Left lung (tissue), 10 donors: ENCODE results near the gene DEK. TPM values are rescaled to one million over a fixed set of nuclear protein-coding genes. Genes with fewer than 3 reads are reported as not detected.

Experiments
- ATAC-seq: fragments of 200-7000 bp; cut with Tn5 transposase; one replicate; pipeline ENCODE4 v1.9.1; 2020; ENCODE audit warnings: moderate library complexity
- DNase-seq, 4 donors: peaks; one replicate each; pipeline ENCODE4 v3.0.0-alpha.2; 2013 to 2020
- H3K27ac ChIP-seq, 2 donors: fragments of 200-600 bp; sonication (generic) in 1 of 2; one replicate each; pipeline versions ENCODE4 v1.5.0 to v1.8.0; 2020 to 2021
- H3K27me3 ChIP-seq, 2 donors: fragments of 200-600 bp; sonication (generic) in 1 of 2; one replicate each; pipeline versions ENCODE4 v1.5.0 to v1.8.0; 2020 to 2021
- H3K36me3 ChIP-seq, 2 donors: fragments of 200-600 bp; sonication (generic) in 1 of 2; one replicate each; pipeline versions ENCODE4 v1.5.0 to v1.8.0; 2020 to 2021
- H3K4me1 ChIP-seq, 2 donors: fragments of 200-600 bp; one replicate each; pipeline ENCODE4 v1.8.0; 2021
- H3K4me3 ChIP-seq, 2 donors: fragments of 200-600 bp; sonication (generic) in 1 of 2; one replicate each; pipeline versions ENCODE4 v1.5.0 to v1.8.0; 2020 to 2021; ENCODE audit warnings: mild to moderate bottlenecking in 1 of 2
- H3K9me3 ChIP-seq, 2 donors: fragments of 200-600 bp; sonication (generic) in 1 of 2; one replicate each; pipeline versions ENCODE4 v1.5.0 to v1.8.0; 2020 to 2021
- CTCF ChIP-seq, 2 donors: fragments of 200-600 bp; sonication (generic) in 1 of 2; IDR thresholded peaks; one replicate each; pipeline versions ENCODE4 v1.5.0 to v1.8.0; 2021; ENCODE audit warnings: antibody characterized with exemption in 2 of 2
- intact Hi-C, 2 donors: fragments of 100-400 bp; cut with DNase I; formaldehyde crosslinking; loops; one replicate each; pipeline versions ENCODE4 v1.11.2 to v1.14.2; 2022
- polyA plus RNA-seq, 6 donors: library from polyadenylated mRNA; unstranded; fragments of 120-200 nt; gene quantifications; one replicate each; pipeline ENCODE4 v1.2.1, GENCODE V29; 2013; ENCODE audit not compliant: insufficient read length in 6 of 6
- total RNA-seq, 2 donors: library from RNA; stranded (reverse); fragmentation: NEBNext Ultra II Directional; extraction: Animal tissue kit (Norgen Biotek cat#: 25700); gene quantifications; one replicate each; pipeline ENCODE4 v1.2.1, GENCODE V29; 2021
- donor health status: DM: no; HTN: yes; CAD: no.
- donor health status: DM: no; HTN: no; CAD: no.

DEK gene
- total and polyA plus RNA-seq, 8 donors, result 60.7 to 196 (median 167) TPM

- peak overlapping the region in 1 of 2 donors; percentile 73 for H3K27ac ChIP-seq
- DNase-seq (no peak), ATAC-seq (no peak)
- intact Hi-C loops, result no loop called here
- H3K4me1 ChIP-seq, result peaks cover 0 to 14% of the 10 kb centered on the region in 2 donors
- H3K36me3 ChIP-seq, result peaks cover 0 to 87% of the 10 kb centered on the region in 2 donors
- H3K9me3 ChIP-seq, result no peaks in the 10 kb centered on the region
- H3K4me3 ChIP-seq, result no peak overlapping the region
- TF ChIP-seq CTCF (IDR thresholded peaks at IDR 0.05), result no peak
- no peaks in the 10 kb centered on the region for H3K27me3 ChIP-seq
Measured at GRCh38 chr6:18215436-18215835, 48.9 kb downstream of the DEK start.

GRCh38 chr6:18214003-18214402 lies 50.3 kb downstream of the DEK start:
- no peaks in the 10 kb centered on the region for H3K9me3 ChIP-seq
- DNase-seq (no peak), ATAC-seq (no peak)
- no peak overlapping the region for H3K4me3 ChIP-seq
- intact Hi-C loops, result no loop called here
- peak overlapping the region in 1 of 2 donors; percentile 73 for H3K27ac ChIP-seq
- peaks cover 0 to 14% of the 10 kb centered on the region in 2 donors for H3K4me1 ChIP-seq
- no peak for TF ChIP-seq CTCF (IDR thresholded peaks at IDR 0.05)
- H3K27me3 ChIP-seq, result no peaks in the 10 kb centered on the region
- H3K36me3 ChIP-seq, result peaks cover 0 to 88% of the 10 kb centered on the region in 2 donors

- TF ChIP-seq CTCF (IDR thresholded peaks at IDR 0.05), result no peak
- intact Hi-C loops, result no loop called here
- ATAC-seq, result no peak
- Histone ChIP-seq H3K4me3 (no peak overlapping the region), H3K27me3 (no peaks in the 10 kb centered on the region), H3K27ac (no peak overlapping the region), H3K9me3 (no peaks in the 10 kb centered on the region), H3K36me3 (peaks cover 0 to 83% of the 10 kb centered on the region in 2 donors), H3K4me1 (peaks cover 0 to 14% of the 10 kb centered on the region in 2 donors)
- no peak for DNase-seq
Measured at GRCh38 chr6:18213439-18213838, 50.9 kb downstream of the DEK start.

GRCh38 chr6:18212231-18212630 lies 52.1 kb downstream of the DEK start:
- Histone ChIP-seq H3K9me3 (no peaks in the 10 kb centered on the region), H3K27ac (no peak overlapping the region), H3K27me3 (no peaks in the 10 kb centered on the region), H3K4me3 (no peak overlapping the region), H3K36me3 (peaks cover 0 to 83% of the 10 kb centered on the region in 2 donors), H3K4me1 (peaks cover 0 to 14% of the 10 kb centered on the region in 2 donors)
- DNase-seq (no peak), ATAC-seq (no peak)
- no peak for TF ChIP-seq CTCF (IDR thresholded peaks at IDR 0.05)
- intact Hi-C loops, result no loop called here

- ATAC-seq (no peak), DNase-seq (no peak)
- Histone ChIP-seq H3K4me1 (peaks cover 0 to 14% of the 10 kb centered on the region in 2 donors), H3K9me3 (no peaks in the 10 kb centered on the region), H3K27me3 (no peaks in the 10 kb centered on the region), H3K27ac (no peak overlapping the region), H3K36me3 (peaks cover 0 to 85% of the 10 kb centered on the region in 2 donors), H3K4me3 (no peak overlapping the region)
- intact Hi-C loops, result no loop called here
- no peak for TF ChIP-seq CTCF (IDR thresholded peaks at IDR 0.05)
Measured at GRCh38 chr6:18211338-18211737, 53.0 kb downstream of the DEK start.
